Gastrocnemius medialis (tissue), 4 donors: ENCODE measurements around the gene FIBCD1.

Experiments
- CTCF ChIP-seq, 5 experiments: fragments of 450-650 bp in 3 of 5; fragments of 200-600 bp in 2 of 5; sonication (generic) in 2 of 5; IDR thresholded peaks in 4 of 5; conservative IDR thresholded peaks in 1 of 5; 1 replicate in 4 of 5; 2 replicates in 1 of 5; pipeline ENCODE4 v1.5.1; 2016 to 2019; ENCODE audit warnings: antibody characterized with exemption in 5 of 5, mild to moderate bottlenecking in 3 of 5, moderate library complexity in 3 of 5
- POLR2A ChIP-seq, 2 donors: fragments of 450-650 bp; IDR thresholded peaks; one replicate each; pipeline ENCODE4 v1.6.1; 2017; ENCODE audit warnings: antibody characterized with exemption in 2 of 2, mild to moderate bottlenecking in 2 of 2, moderate library complexity in 2 of 2

GRCh38 chr9:130915096-130915447, 24.0 kb downstream of the FIBCD1 start:
- TF ChIP-seq POLR2A (IDR thresholded peaks at IDR 0.05) (no peak), CTCF (IDR thresholded peaks at IDR 0.05 in 4 of 5, conservative IDR thresholded peaks at IDR 0.05 in 1 of 5) (no peak)
